PC-3 (cell line): ENCODE results near the gene PPIL1. TPM values are rescaled to one million over a fixed set of nuclear protein-coding genes. Genes with fewer than 3 reads are reported as not detected.

Experiments
- ATAC-seq: fragments of 200-7000 bp; cut with Tn5 transposase; 2 replicates; pipeline ENCODE4 v1.9.1; 2020; ENCODE audit warnings: mild to moderate bottlenecking, moderate library complexity
- BruUV-seq: library from RNA; stranded (reverse); fragments of 400-500 nt; replicated peaks from 2 replicates; lab custom pipeline; 2021; lab: Mats Ljungman, UMichigan
- CTCF ChIA-PET: fragments of 300-600 bp; sonication (Branson Sonifier 250); formaldehyde crosslinking; loops from one replicate; lab custom pipeline; 2022; ENCODE audit warnings: antibody characterized with exemption; lab: Charles Lee
- POLR2A ChIA-PET: fragments of 300-600 bp; sonication (Branson Sonifier 250); formaldehyde crosslinking; loops from one replicate; lab custom pipeline; 2022; ENCODE audit warnings: antibody characterized with exemption; ENCODE audit not compliant: unreplicated experiment; lab: Charles Lee
- DNase-seq: peaks from one replicate; pipeline ENCODE4 v3.0.0-alpha.2; 2015
- H2AFZ ChIP-seq: fragments of 300-600 bp; sonication (generic); 2 replicates; pipeline ENCODE4 v1.6.0; 2016; ENCODE audit warnings: antibody characterized with exemption, low read length
- H3F3A ChIP-seq: fragments of 300-600 bp; sonication (generic); one replicate; pipeline ENCODE4 v1.6.0; 2017; ENCODE audit warnings: antibody characterized with exemption, low read length, control low read depth, mild to moderate bottlenecking; ENCODE audit not compliant: unreplicated experiment
- H3K27ac ChIP-seq: fragments of 300-600 bp; sonication (generic); 2 replicates; pipeline ENCODE4 v1.5.1; 2016; ENCODE audit warnings: mild to moderate bottlenecking, low read length
- H3K27me3 ChIP-seq: fragments of 300-600 bp; sonication (generic); 2 replicates; pipeline ENCODE4 v1.6.1; 2016; ENCODE audit warnings: low read length, mixed read lengths
- H3K36me3 ChIP-seq: fragments of 300-600 bp; sonication (generic); 2 replicates; pipeline ENCODE4 v1.6.1; 2016; ENCODE audit warnings: low read depth, mixed run types, low read length, mixed read lengths
- H3K4me1 ChIP-seq: fragments of 300-600 bp; sonication (generic); 2 replicates; pipeline ENCODE4 v1.5.1; 2016; ENCODE audit warnings: low read length; ENCODE audit not compliant: insufficient read depth
- H3K4me2 ChIP-seq: fragments of 300-600 bp; sonication (generic); 2 replicates; pipeline ENCODE4 v1.6.0; 2016; ENCODE audit warnings: low read length
- H3K4me3 ChIP-seq: fragments of 300-600 bp; sonication (generic); 2 replicates; pipeline ENCODE4 v1.5.1; 2016; ENCODE audit warnings: mild to moderate bottlenecking, low read length, mixed read lengths
- H3K79me2 ChIP-seq: fragments of 300-600 bp; sonication (generic); 2 replicates; pipeline ENCODE4 v1.6.1; 2017; ENCODE audit warnings: low read length, mixed read lengths
- H3K9ac ChIP-seq: fragments of 300-600 bp; sonication (generic); 2 replicates; pipeline ENCODE4 v1.6.0; 2016; ENCODE audit warnings: mild to moderate bottlenecking, low read length
- H3K9me2 ChIP-seq: fragments of 300-600 bp; sonication (generic); replicated peaks from 2 replicates; pipeline ENCODE4 v1.6.1; 2016; ENCODE audit warnings: mixed run types, low read length, mixed read lengths
- H3K9me3 ChIP-seq: fragments of 300-600 bp; sonication (generic); 2 replicates; pipeline ENCODE4 v1.6.1; 2016; ENCODE audit warnings: low read length, mixed read lengths
- H4K20me1 ChIP-seq: fragments of 300-600 bp; sonication (generic); 2 replicates; pipeline ENCODE4 v1.6.1; 2016; ENCODE audit warnings: low read length, mixed read lengths
- CTCF ChIP-seq: fragments of 300-600 bp; sonication (generic); conservative IDR thresholded peaks from 2 replicates; pipeline ENCODE4 v1.5.1; 2017; ENCODE audit warnings: antibody characterized with exemption, low read depth, mild to moderate bottlenecking, low read length
- EZH2 ChIP-seq: fragments of 300-600 bp; sonication (generic); IDR thresholded peaks from one replicate; pipeline ENCODE4 v1.6.1; 2017; ENCODE audit warnings: antibody characterized with exemption, mild to moderate bottlenecking, low read length; ENCODE audit not compliant: unreplicated experiment
- EZH2phosphoT487 ChIP-seq: fragments of 300-600 bp; sonication (generic); IDR thresholded peaks from 2 replicates; pipeline ENCODE4 v1.6.1; 2018; ENCODE audit warnings: mild to moderate bottlenecking, antibody characterized with exemption, low read length, borderline replicate concordance
- intact Hi-C: fragments of 100-400 bp; cut with micrococcal nuclease; formaldehyde crosslinking; loops from 2 replicates; pipeline ENCODE4 v1.9.0; 2023
- total RNA-seq: library from RNA; depleted of rRNA; stranded (reverse); fragments of >200 nt; gene quantifications from 2 replicates; pipeline ENCODE4 v1.2.3, GENCODE V29; 2014

The PPIL1 gene
- total RNA-seq, 1 experiment from 2014 or later = 39.9 TPM

- no peak for TF ChIP-seq EZH2phosphoT487
- TF ChIP-seq CTCF = no peak
- TF ChIP-seq EZH2 = no peak
- Histone ChIP-seq H3K9ac (no peak overlapping the region), H4K20me1 (no peaks in the 10 kb centered on the region), H3K9me2 (no peaks in the 10 kb centered on the region), H3K4me3 (no peak overlapping the region), H3K4me1 (peaks cover 11% of the 10 kb centered on the region), H3K27me3 (no peaks in the 10 kb centered on the region), H3K36me3 (no peaks in the 10 kb centered on the region), H3K27ac (no peak overlapping the region), H3K4me2 (no peak overlapping the region), H3F3A (no peaks in the 10 kb centered on the region), H2AFZ (no peak overlapping the region), H3K9me3 (no peaks in the 10 kb centered on the region), H3K79me2 (no peaks in the 10 kb centered on the region)
- no TSS peak for BruUV-seq
- ATAC-seq = no peak
- no peak for DNase-seq
- ChIA-PET CTCF (no interaction called here), POLR2A (interaction anchor here (0.7 kb wide), 1 partner anchor 150 kb away, joined by 9 read pairs; no protein-coding TSS in a partner anchor)
- intact Hi-C loops = no loop called here
Measured at GRCh38 chr6:36829919-36830544, 44.6 kb downstream of the PPIL1 start.

- no peak overlapping the region for H3K4me3 ChIP-seq
- ATAC-seq (peak; percentile 54), DNase-seq (peak; percentile 80)
- ChIA-PET POLR2A (no interaction called here), CTCF (no interaction called here)
- intact Hi-C loops = no loop called here
- H3K79me2 ChIP-seq = no peaks in the 10 kb centered on the region
- no peak overlapping the region for H2AFZ ChIP-seq
- BruUV-seq = no TSS peak
- TF ChIP-seq EZH2 (no peak), EZH2phosphoT487 (no peak), CTCF (no peak)
- H3K27me3 ChIP-seq = no peaks in the 10 kb centered on the region
- H3K36me3 ChIP-seq = no peaks in the 10 kb centered on the region
- H3K27ac ChIP-seq = no peak overlapping the region
- peaks cover 11% of the 10 kb centered on the region for H3K4me1 ChIP-seq
- H4K20me1 ChIP-seq = no peaks in the 10 kb centered on the region
- peak overlapping the region; percentile 9 for H3K4me2 ChIP-seq
- no peaks in the 10 kb centered on the region for H3K9me3 ChIP-seq
- no peak overlapping the region for H3K9ac ChIP-seq
- no peaks in the 10 kb centered on the region for H3K9me2 ChIP-seq
- no peaks in the 10 kb centered on the region for H3F3A ChIP-seq
Measured at GRCh38 chr6:36827261-36828079, 47.1 kb downstream of the PPIL1 start.
